HepG2 (cell line): ENCODE results near the gene COLEC12.

Experiments
- CREB1 ChIP-seq, 2 experiments: fragments of 450-650 bp in 1 of 2; IDR thresholded peaks; 2 replicates each; pipeline ENCODE4 v1.6.1; 2016 to 2017; ENCODE audit warnings: control low read depth in 1 of 2, mild to moderate bottlenecking in 1 of 2, missing compliant biosample characterization in 1 of 2, missing genetic modification characterization in 1 of 2
- EZH2 ChIP-seq: conservative IDR thresholded peaks from 2 replicates; pipeline ENCODE4 v1.6.1; 2012; ENCODE audit warnings: mild to moderate bottlenecking, low read depth, low read length, moderate library complexity
- NFIC ChIP-seq: IDR thresholded peaks from 2 replicates; pipeline ENCODE4 v1.6.1; 2012; ENCODE audit warnings: mild to moderate bottlenecking, low read length, inconsistent platforms
- REXO4 ChIP-seq: sonication (generic); formaldehyde crosslinking; IDR thresholded peaks from 2 replicates; pipeline ENCODE4 v1.8.0; 2022; ENCODE audit warnings: missing genetic modification reagents, mild to moderate bottlenecking, borderline replicate concordance
- TF ChIP-seq, protein P1 (sequence below): sonication (generic); formaldehyde crosslinking; IDR thresholded peaks from 2 replicates; pipeline ENCODE4 v1.4.0; 2020; ENCODE audit warnings: mild to moderate bottlenecking, missing genetic modification reagents

DNA sequence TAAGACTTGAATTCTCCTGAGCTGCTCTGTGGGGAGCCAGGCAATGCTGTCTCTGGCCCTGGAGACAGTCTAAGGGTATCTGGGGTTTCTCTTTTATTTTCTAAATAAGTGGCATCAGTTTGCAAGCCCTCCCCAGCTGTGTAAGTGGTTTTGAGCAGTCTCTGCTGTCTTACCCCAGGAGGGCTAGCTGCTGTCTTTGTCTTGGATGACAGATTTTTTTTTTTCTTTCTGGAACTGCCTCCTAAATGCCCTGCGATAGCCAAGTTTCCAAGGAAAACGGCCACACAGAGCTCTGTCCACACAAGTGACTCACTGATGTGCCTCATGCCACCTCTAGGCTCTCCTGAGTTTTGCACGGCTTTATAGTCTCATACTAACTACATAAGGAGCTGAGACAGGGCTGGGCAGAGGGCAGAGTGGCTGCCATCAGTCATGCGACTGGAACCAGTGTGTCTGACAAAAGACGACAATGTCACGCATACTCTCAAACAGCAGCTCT lies 195.4 kb downstream of the COLEC12 start:
- TF ChIP-seq CREB1 (IDR thresholded peaks at IDR 0.05) = no peak
- no peak for TF ChIP-seq CREB1 (CRISPR knock-in tag; IDR thresholded peaks at IDR 0.05)
- no peak for TF ChIP-seq NFIC
- TF ChIP-seq REXO4 (CRISPR knock-in tag) = no peak
- TF ChIP-seq, protein P1, sequence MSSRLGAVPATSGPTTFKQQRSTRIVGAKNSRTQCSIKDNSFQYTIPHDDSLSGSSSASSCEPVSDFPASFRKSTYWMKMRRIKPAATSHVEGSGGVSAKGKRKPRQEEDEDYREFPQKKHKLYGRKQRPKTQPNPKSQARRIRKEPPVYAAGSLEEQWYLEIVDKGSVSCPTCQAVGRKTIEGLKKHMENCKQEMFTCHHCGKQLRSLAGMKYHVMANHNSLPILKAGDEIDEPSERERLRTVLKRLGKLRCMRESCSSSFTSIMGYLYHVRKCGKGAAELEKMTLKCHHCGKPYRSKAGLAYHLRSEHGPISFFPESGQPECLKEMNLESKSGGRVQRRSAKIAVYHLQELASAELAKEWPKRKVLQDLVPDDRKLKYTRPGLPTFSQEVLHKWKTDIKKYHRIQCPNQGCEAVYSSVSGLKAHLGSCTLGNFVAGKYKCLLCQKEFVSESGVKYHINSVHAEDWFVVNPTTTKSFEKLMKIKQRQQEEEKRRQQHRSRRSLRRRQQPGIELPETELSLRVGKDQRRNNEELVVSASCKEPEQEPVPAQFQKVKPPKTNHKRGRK = no peak
- TF ChIP-seq EZH2 = no peak
